Measurements from ENCODE around the gene JOSD2. TPM values are rescaled to one million over a fixed set of nuclear protein-coding genes. Genes with fewer than 3 reads are reported as not detected.

Gene JOSD2
- total RNA-seq, 1 donor from 2014 or later, result 21.0 TPM

GRCh38 chr19:50496189-50497021 is 14.6 kb downstream of the JOSD2 start:
- DNase-seq (ENCODE audit: low read depth in 2 of 2), result no peak

- no peak for DNase-seq (ENCODE audit: low read depth in 2 of 2)
Observed at GRCh38 chr19:50495020-50495531, 15.9 kb downstream of the JOSD2 start.

GRCh38 chr19:50494186-50495019 is 16.6 kb downstream of the JOSD2 start:
- DNase-seq (ENCODE audit: low read depth in 2 of 2), result no peak

- DNase-seq (ENCODE audit: low read depth in 2 of 2), result no peak
Observed at GRCh38 chr19:50493171-50493570, 17.8 kb downstream of the JOSD2 start.

- no peak for DNase-seq (ENCODE audit: low read depth in 2 of 2)
Observed at GRCh38 chr19:50492303-50493052, 18.5 kb downstream of the JOSD2 start.

- no peak for DNase-seq (ENCODE audit: low read depth in 2 of 2)
Observed at GRCh38 chr19:50490991-50491472, 20.0 kb downstream of the JOSD2 start.

GRCh38 chr19:50490411-50490811 is 20.6 kb downstream of the JOSD2 start:
- DNase-seq (ENCODE audit: low read depth in 2 of 2), result no peak

GRCh38 chr19:50489461-50490011 is 21.5 kb downstream of the JOSD2 start:
- no peak for DNase-seq (ENCODE audit: low read depth in 2 of 2)

GRCh38 chr19:50488389-50489194 is 22.4 kb downstream of the JOSD2 start:
- DNase-seq (ENCODE audit: low read depth in 2 of 2), result no peak

- DNase-seq (ENCODE audit: low read depth in 2 of 2), result peak; percentile 42
Observed at GRCh38 chr19:50486823-50487515, 24.0 kb downstream of the JOSD2 start.

GRCh38 chr19:50485284-50485955 is 25.6 kb downstream of the JOSD2 start:
- DNase-seq (ENCODE audit: low read depth in 2 of 2), result no peak

- no peak for DNase-seq (ENCODE audit: low read depth in 2 of 2)
Observed at GRCh38 chr19:50482916-50483315, 28.1 kb downstream of the JOSD2 start.

- DNase-seq (ENCODE audit: low read depth in 2 of 2), result no peak
Observed at GRCh38 chr19:50482271-50482855, 28.6 kb downstream of the JOSD2 start.

- DNase-seq (ENCODE audit: low read depth in 2 of 2), result no peak
Observed at GRCh38 chr19:50481351-50482149, 29.4 kb downstream of the JOSD2 start.

GRCh38 chr19:50480281-50481111 is 30.5 kb downstream of the JOSD2 start:
- no peak for DNase-seq (ENCODE audit: low read depth in 2 of 2)

GRCh38 chr19:50479761-50480251 is 31.2 kb downstream of the JOSD2 start:
- no peak for DNase-seq (ENCODE audit: low read depth in 2 of 2)

Measured in lung microvascular endothelial cell (primary cell).